ENCODE data around the gene SUN5.

The SUN5 gene

GRCh38 chr20:33026072-33026778 is 22.0 kb upstream of the SUN5 start:
- no peak for DNase-seq

GRCh38 chr20:33025318-33025876 is 21.2 kb upstream of the SUN5 start:
- no peak for DNase-seq

- no peak for DNase-seq
These were observed 20.5 kb upstream of the SUN5 start for GRCh38 chr20:33024609-33025317.

GRCh38 chr20:33024243-33024560 is 20.0 kb upstream of the SUN5 start:
- DNase-seq = no peak

- no peak for DNase-seq
These were observed 19.4 kb upstream of the SUN5 start for GRCh38 chr20:33023439-33024242.

GRCh38 chr20:33022694-33023438 is 18.6 kb upstream of the SUN5 start:
- no peak for DNase-seq

- no peak for DNase-seq
These were observed 18.1 kb upstream of the SUN5 start for GRCh38 chr20:33022289-33022688.

- DNase-seq = no peak
These were observed 17.6 kb upstream of the SUN5 start for GRCh38 chr20:33021879-33022278.

GRCh38 chr20:33020278-33021161 is 16.3 kb upstream of the SUN5 start:
- DNase-seq = no peak

- DNase-seq = no peak
These were observed 15.4 kb upstream of the SUN5 start for GRCh38 chr20:33019465-33020277.

GRCh38 chr20:33018169-33018931 is 14.1 kb upstream of the SUN5 start:
- no peak for DNase-seq

- no peak for DNase-seq
These were observed 13.3 kb upstream of the SUN5 start for GRCh38 chr20:33017542-33017941.

- DNase-seq = no peak
These were observed 12.4 kb upstream of the SUN5 start for GRCh38 chr20:33016581-33017109.

GRCh38 chr20:33015700-33016580 is 11.7 kb upstream of the SUN5 start:
- DNase-seq = no peak

GRCh38 chr20:33015114-33015484 is 10.9 kb upstream of the SUN5 start:
- DNase-seq = no peak

- no peak for DNase-seq
These were observed 10.3 kb upstream of the SUN5 start for GRCh38 chr20:33014336-33015113.

GRCh38 chr20:33013701-33014326 is 9.6 kb upstream of the SUN5 start:
- DNase-seq = no peak
